ENCODE measurements around the gene SORL1. TPM values are rescaled to one million over a fixed set of nuclear protein-coding genes. Genes with fewer than 3 reads are reported as not detected.

Gene SORL1
- total and polyA plus RNA-seq, 2 of the 8 experiments (the other 6 are each of a cell fraction or from before 2014, with no cell fraction given) = 38.1 to 65.5 TPM

GRCh38 chr11:121437018-121437685, 15.0 kb upstream of the SORL1 start:
- Histone ChIP-seq H3K9me3 (ENCODE audit: insufficient read depth in 2 of 2, low read depth in 1 of 2, low read length in 1 of 2) (no peaks in the 10 kb centered on the region), H2BK20ac (ENCODE audit: low read length) (no peak overlapping the region), H4K8ac (ENCODE audit: extremely low read depth, insufficient read depth, low read length) (no peak overlapping the region), H3K18ac (ENCODE audit: extremely low read depth, low read length) (no peak overlapping the region), H3K79me2 (ENCODE audit: control insufficient read depth in 1 of 2, insufficient read depth in 2 of 2, low read length in 2 of 2) (no peaks in the 10 kb centered on the region), H3K4me2 (ENCODE audit: insufficient read depth in 1 of 2, low read depth in 2 of 2, low read length in 2 of 2) (no peak overlapping the region), H3K23me2 (ENCODE audit: low read depth, low read length) (no peaks in the 10 kb centered on the region), H4K20me1 (replicated peaks in 1 of 2; ENCODE audit: control insufficient read depth in 1 of 2, insufficient read depth in 2 of 2, low read length in 2 of 2) (no peaks in the 10 kb centered on the region), H3K23ac (ENCODE audit: insufficient read length) (no peak overlapping the region), H3K9ac (replicated peaks in 1 of 4; ENCODE audit: extremely low read depth in 1 of 4, low read depth in 3 of 4, low read length in 3 of 4) (no peak overlapping the region), H3K4me1 (replicated peaks in 1 of 4; ENCODE audit: control insufficient read depth in 3 of 4, insufficient read depth in 4 of 4, low read length in 3 of 4) (no peaks in the 10 kb centered on the region), H2BK15ac (ENCODE audit: low read length) (no peak overlapping the region), H3K4ac (replicated peaks; ENCODE audit: insufficient read length, low read depth, low read length) (no peak overlapping the region), H2AFZ (ENCODE audit: low read length) (no peak overlapping the region), H2AK5ac (ENCODE audit: low read depth, low read length) (no peak overlapping the region), H3K14ac (ENCODE audit: insufficient read length) (no peak overlapping the region), H3K79me1 (ENCODE audit: low read depth, low read length) (no peaks in the 10 kb centered on the region), H3K27me3 (replicated peaks in 1 of 4; ENCODE audit: control insufficient read depth in 3 of 4, extremely low read depth in 1 of 4, insufficient read depth in 3 of 4, low read length in 3 of 4) (no peaks in the 10 kb centered on the region), H3K36me3 (ENCODE audit: control insufficient read depth in 2 of 4, insufficient read depth in 4 of 4, low read length in 3 of 4) (no peaks in the 10 kb centered on the region), H3K27ac (ENCODE audit: low read depth, low read length) (no peak overlapping the region), H3K56ac (replicated peaks; ENCODE audit: insufficient read length, low read depth, low read length) (no peak overlapping the region), H3K4me3 (ENCODE audit: extremely low read depth in 1 of 4, insufficient read depth in 2 of 4, low read depth in 3 of 4, low read length in 4 of 4) (no peak overlapping the region), H4K91ac (replicated peaks; ENCODE audit: insufficient read length, low read length) (no peak overlapping the region), H2BK12ac (ENCODE audit: low read depth, low read length) (no peak overlapping the region), H4K5ac (ENCODE audit: insufficient read length, low read depth, low read length) (no peak overlapping the region), H2BK5ac (ENCODE audit: low read depth, low read length) (no peak overlapping the region), H2BK120ac (replicated peaks; ENCODE audit: low read depth, low read length) (no peak overlapping the region)
- DNase-seq (ENCODE audit: low read depth in 1 of 2, low spot score in 2 of 2) = no peak
- TF ChIP-seq HDAC6 (IDR thresholded peaks at IDR 0.05; ENCODE audit: low read depth, low read length) = no peak
- TF ChIP-seq SP2 (IDR thresholded peaks at IDR 0.05; ENCODE audit: low read length) = no peak
- TF ChIP-seq TBP (IDR thresholded peaks at IDR 0.05; ENCODE audit: low read depth, low read length) = no peak
- TF ChIP-seq EP300 (IDR thresholded peaks at IDR 0.05; ENCODE audit: borderline replicate concordance in 1 of 2, low read depth in 2 of 2, low read length in 2 of 2) = no peak
- no peak for TF ChIP-seq TAF1 (IDR thresholded peaks at IDR 0.05; ENCODE audit: low read depth, low read length)
- TF ChIP-seq HDAC2 (IDR thresholded peaks at IDR 0.05; ENCODE audit: borderline replicate concordance in 1 of 2, low read depth in 2 of 2, low read length in 2 of 2) = no peak
- ChIA-PET CTCF (ENCODE audit: partially characterized antibody) (interaction anchor here (0.9 kb wide), 2 partner anchors 10 to 23 kb away, joined by 3 to 5 read pairs; no protein-coding TSS in a partner anchor), POLR2A (ENCODE audit: partially characterized antibody) (no interaction called here)
- FAIRE-seq = no peak

Measured in H1 (cell line).